ENCODE measurements around the gene ANKS6.

Gene ANKS6

GRCh38 chr9:98811051-98811650, 14.8 kb upstream of the ANKS6 start:
- DNase-seq, result no peak

GRCh38 chr9:98810102-98810842, 13.9 kb upstream of the ANKS6 start:
- no peak for DNase-seq

GRCh38 chr9:98809311-98810101, 13.2 kb upstream of the ANKS6 start:
- no peak for DNase-seq

GRCh38 chr9:98808875-98809274, 12.5 kb upstream of the ANKS6 start:
- no peak for DNase-seq

GRCh38 chr9:98808411-98808815, 12.1 kb upstream of the ANKS6 start:
- peak; percentile 66 for DNase-seq

GRCh38 chr9:98807814-98808195, 11.4 kb upstream of the ANKS6 start:
- DNase-seq, result peak; percentile 27

GRCh38 chr9:98807070-98807813, 10.9 kb upstream of the ANKS6 start, which contains the start of gene GALNT12:
GALNT12 (plus strand) TSS chr9:98807670; CDS start chr9:98807699, 29 bp downstream.
- DNase-seq, result peak; percentile 32

- DNase-seq, result no peak
Measured at GRCh38 chr9:98806394-98807035, 10.2 kb upstream of the ANKS6 start.

- no peak for DNase-seq
Measured at GRCh38 chr9:98805506-98806272, 9.3 kb upstream of the ANKS6 start.

GRCh38 chr9:98804083-98804482, 7.7 kb upstream of the ANKS6 start:
- DNase-seq, result no peak

GRCh38 chr9:98801969-98802371, 5.6 kb upstream of the ANKS6 start:
- no peak for DNase-seq

GRCh38 chr9:98801561-98801960, 5.2 kb upstream of the ANKS6 start:
- DNase-seq, result no peak

- DNase-seq, result no peak
Measured at GRCh38 chr9:98798254-98798653, 1.9 kb upstream of the ANKS6 start.

- no peak for DNase-seq
Measured at GRCh38 chr9:98797491-98797890, 1.1 kb upstream of the ANKS6 start.

- no peak for DNase-seq
Measured at GRCh38 chr9:98795970-98796363, 388 bp downstream of the ANKS6 start.

GRCh38 chr9:98795295-98795955, 930 bp downstream of the ANKS6 start:
- no peak for DNase-seq

GRCh38 chr9:98794802-98795201, 1.6 kb downstream of the ANKS6 start:
- DNase-seq, result no peak

- DNase-seq, result no peak
Measured at GRCh38 chr9:98793031-98793430, 3.3 kb downstream of the ANKS6 start.

GRCh38 chr9:98791608-98792490, 4.5 kb downstream of the ANKS6 start:
- DNase-seq, result no peak
